Smooth muscle cell (in vitro differentiated cells): Measurements from ENCODE around the gene SPAG6. TPM values are rescaled to one million over a fixed set of nuclear protein-coding genes. Genes with fewer than 3 reads are reported as not detected.

Experiments used
- DNase-seq: peaks from one replicate; lab custom pipeline; 2025; ENCODE audit not compliant: unreplicated experiment; lab: John Stamatoyannopoulos, UW
- H2AFZ ChIP-seq: fragments of 200-600 bp; sonication (generic); 2 replicates; pipeline ENCODE4 v1.6.0; 2016; ENCODE audit warnings: antibody characterized with exemption, low read depth, mild to moderate bottlenecking
- H3F3A ChIP-seq: fragments of 200-600 bp; sonication (generic); 2 replicates; pipeline ENCODE4 v1.6.0; 2017; ENCODE audit warnings: antibody characterized with exemption, low read depth
- H3K27ac ChIP-seq: fragments of 200-600 bp; sonication (generic); 2 replicates; pipeline ENCODE4 v1.5.1; 2016; ENCODE audit warnings: low read depth, mild to moderate bottlenecking
- H3K27me3 ChIP-seq: fragments of 200-600 bp; sonication (generic); 2 replicates; pipeline ENCODE4 v1.6.1; 2016; ENCODE audit warnings: low read depth, mild to moderate bottlenecking
- H3K36me3 ChIP-seq: fragments of 200-600 bp; sonication (generic); 2 replicates; pipeline ENCODE4 v1.5.1; 2016; ENCODE audit warnings: low read depth
- H3K4me1 ChIP-seq: fragments of 200-600 bp; sonication (generic); 2 replicates; pipeline ENCODE4 v1.5.1; 2016; ENCODE audit warnings: low read depth
- H3K4me2 ChIP-seq: fragments of 200-600 bp; sonication (generic); 2 replicates; pipeline ENCODE4 v1.6.0; 2016; ENCODE audit warnings: mild to moderate bottlenecking
- H3K4me3 ChIP-seq: fragments of 200-600 bp; sonication (generic); 2 replicates; pipeline ENCODE4 v1.5.1; 2016; ENCODE audit warnings: mild to moderate bottlenecking
- H3K79me2 ChIP-seq: fragments of 200-600 bp; sonication (generic); 2 replicates; pipeline ENCODE4 v1.6.0; 2016; ENCODE audit warnings: low read depth, mild to moderate bottlenecking
- H3K9ac ChIP-seq: fragments of 200-600 bp; sonication (generic); 2 replicates; pipeline ENCODE4 v1.6.0; 2016; ENCODE audit warnings: low read depth
- H3K9me3 ChIP-seq: fragments of 200-600 bp; sonication (generic); replicated peaks from 2 replicates; pipeline ENCODE4 v1.5.1; 2016; ENCODE audit warnings: low read depth
- H4K20me1 ChIP-seq: fragments of 200-600 bp; sonication (generic); 2 replicates; pipeline ENCODE4 v1.6.0; 2016; ENCODE audit warnings: low read depth
- CTCF ChIP-seq: fragments of 200-600 bp; sonication (generic); IDR thresholded peaks from 2 replicates; pipeline ENCODE4 v1.5.1; 2017; ENCODE audit warnings: borderline replicate concordance, mild to moderate bottlenecking, antibody characterized with exemption; ENCODE audit not compliant: insufficient read depth, poor library complexity, severe bottlenecking
- WGBS: methylation state at CpG from one replicate; pipeline ENCODE4 v1.1.7; 2016; ENCODE audit warnings: low lambda C conversion rate; 5-methylcytosine and 5-hydroxymethylcytosine counted together
- polyA plus RNA-seq: library from polyadenylated mRNA; unstranded; fragments of >200 nt; fragmentation: Nextera tagmentation; extraction: Ambion mirVana; gene quantifications from 2 replicates; pipeline ENCODE4 v1.2.1, GENCODE V29; 2016
- total RNA-seq: library from RNA; depleted of rRNA; stranded (reverse); fragments of >200 nt; gene quantifications from 2 replicates; pipeline ENCODE4 v1.2.3, GENCODE V29; 2014

SPAG6 gene
- total and polyA plus RNA-seq, 2 experiments from 2014 or later: 0.61 TPM; not detected in 1

- Histone ChIP-seq H3K4me1 (peaks cover 14% of the 10 kb centered on the region), H2AFZ (no peak overlapping the region), H3K79me2 (no peaks in the 10 kb centered on the region), H3F3A (peaks cover 3% of the 10 kb centered on the region), H3K27me3 (peaks cover 90% of the 10 kb centered on the region), H3K4me2 (no peak overlapping the region), H3K4me3 (no peak overlapping the region), H4K20me1 (no peaks in the 10 kb centered on the region), H3K36me3 (no peaks in the 10 kb centered on the region), H3K9ac (no peak overlapping the region), H3K9me3 (no peaks in the 10 kb centered on the region), H3K27ac (no peak overlapping the region)
- TF ChIP-seq CTCF: no peak
- no peak for DNase-seq
- WGBS: 15% methylated on average over 9 of the region's 9 CpGs
Observed at GRCh38 chr10:22338185-22338900, 7.0 kb upstream of the SPAG6 start.

DNA sequence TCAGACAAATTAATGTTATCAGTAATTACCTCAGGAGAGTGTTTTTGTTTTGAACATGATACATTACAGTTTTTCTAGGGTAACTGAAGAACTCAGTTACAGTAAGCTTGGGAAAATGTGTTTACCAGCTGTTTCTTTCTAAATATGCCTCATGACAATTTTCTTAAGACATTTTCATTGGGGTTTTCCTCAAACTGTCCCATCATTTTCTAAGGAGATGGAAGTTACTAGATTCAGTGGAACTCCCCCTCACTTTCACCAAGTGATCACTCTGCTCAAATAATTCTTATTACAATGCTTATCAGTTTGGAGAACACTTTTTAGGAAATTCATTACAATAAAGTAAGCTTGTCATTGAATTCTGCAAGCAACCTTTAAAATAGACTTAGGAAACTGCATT, 6.4 kb upstream of the SPAG6 start:
- no peak overlapping the region for H3K4me3 ChIP-seq
- H3K27ac ChIP-seq: no peak overlapping the region
- H3K79me2 ChIP-seq: no peaks in the 10 kb centered on the region
- H3K36me3 ChIP-seq: no peaks in the 10 kb centered on the region
- no peak for DNase-seq
- H3F3A ChIP-seq: peaks cover 3% of the 10 kb centered on the region
- peaks cover 90% of the 10 kb centered on the region for H3K27me3 ChIP-seq
- no peak for TF ChIP-seq CTCF
- H3K9ac ChIP-seq: no peak overlapping the region
- H3K9me3 ChIP-seq: no peaks in the 10 kb centered on the region
- H3K4me2 ChIP-seq: no peak overlapping the region
- H4K20me1 ChIP-seq: no peaks in the 10 kb centered on the region
- H2AFZ ChIP-seq: no peak overlapping the region
- H3K4me1 ChIP-seq: peaks cover 14% of the 10 kb centered on the region

GRCh38 chr10:22339761-22340328, 5.5 kb upstream of the SPAG6 start:
- H3K4me3 ChIP-seq: peak overlapping the region; percentile 90
- H3K9ac ChIP-seq: no peak overlapping the region
- peaks cover 3% of the 10 kb centered on the region for H3F3A ChIP-seq
- H4K20me1 ChIP-seq: no peaks in the 10 kb centered on the region
- H2AFZ ChIP-seq: peak overlapping the region; percentile 90
- peak overlapping the region; percentile 88 for H3K27ac ChIP-seq
- WGBS: 3% methylated on average over 13 of the region's 13 CpGs
- no peaks in the 10 kb centered on the region for H3K36me3 ChIP-seq
- TF ChIP-seq CTCF: no peak
- H3K27me3 ChIP-seq: peaks cover 90% of the 10 kb centered on the region
- peak overlapping the region; percentile 92 for H3K4me2 ChIP-seq
- DNase-seq: no peak
- H3K4me1 ChIP-seq: peaks cover 14% of the 10 kb centered on the region
- H3K9me3 ChIP-seq: no peaks in the 10 kb centered on the region
- no peaks in the 10 kb centered on the region for H3K79me2 ChIP-seq
